SH-SY5Y (cell line): ENCODE measurements around the gene LSR.

Experiments used
- GATA2 ChIP-seq: IDR thresholded peaks from 2 replicates; pipeline ENCODE4 v1.6.1; 2011; ENCODE audit warnings: mild to moderate bottlenecking, low read depth, low read length
- GATA3 ChIP-seq: IDR thresholded peaks from 2 replicates; pipeline ENCODE4 v1.6.1; 2011; ENCODE audit warnings: low read depth, mild to moderate bottlenecking, low read length, moderate library complexity

DNA sequence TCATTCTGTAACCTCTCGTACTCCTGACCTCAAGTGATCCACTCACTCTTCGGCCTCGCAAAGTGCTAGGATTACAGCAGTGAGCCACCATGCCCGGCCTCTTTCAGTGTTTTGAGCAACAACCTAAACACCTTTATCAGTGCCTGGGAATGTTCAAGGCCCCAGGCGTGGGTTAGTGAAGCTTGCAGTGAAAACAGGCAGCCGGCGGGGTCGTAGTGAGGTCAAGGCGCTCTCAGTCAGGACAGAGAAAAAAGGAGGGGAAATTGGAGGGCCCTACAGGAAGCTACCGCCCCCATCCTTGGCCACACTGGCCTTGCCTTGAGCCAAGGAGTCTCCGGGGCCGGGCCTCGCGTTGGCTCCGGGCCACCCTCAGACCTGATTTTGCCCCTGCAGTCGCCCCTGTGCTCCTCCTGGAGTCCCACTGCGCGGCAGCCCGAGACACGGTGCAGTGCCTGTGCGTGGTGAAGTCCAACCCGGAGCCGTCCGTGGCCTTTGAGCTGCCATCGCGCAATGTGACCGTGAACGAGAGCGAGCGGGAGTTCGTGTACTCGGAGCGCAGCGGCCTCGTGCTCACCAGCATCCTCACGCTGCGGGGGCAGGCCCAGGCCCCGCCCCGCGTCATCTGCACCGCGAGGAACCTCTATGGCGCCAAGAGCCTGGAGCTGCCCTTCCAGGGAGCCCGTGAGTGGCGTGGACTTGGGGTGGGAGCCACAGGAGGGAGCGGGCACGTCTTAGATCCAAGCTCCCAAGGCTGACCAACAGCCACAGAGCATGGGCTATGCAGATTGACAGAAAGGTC, 60.9 kb downstream of the LSR start:
- TF ChIP-seq GATA3 (no peak), GATA2 (no peak)
